Activated CD4-positive, alpha-beta T cell treated with anti-CD3 and anti-CD28 coated beads, Interleukin-2, amount 50 U/mL, for 16 hours (primary cell): ENCODE measurements around the gene ACAD10.

Source experiments
- DNase-seq: peaks from one replicate; pipeline ENCODE4 v3.0.0-alpha.2; 2020

Gene ACAD10

DNA sequence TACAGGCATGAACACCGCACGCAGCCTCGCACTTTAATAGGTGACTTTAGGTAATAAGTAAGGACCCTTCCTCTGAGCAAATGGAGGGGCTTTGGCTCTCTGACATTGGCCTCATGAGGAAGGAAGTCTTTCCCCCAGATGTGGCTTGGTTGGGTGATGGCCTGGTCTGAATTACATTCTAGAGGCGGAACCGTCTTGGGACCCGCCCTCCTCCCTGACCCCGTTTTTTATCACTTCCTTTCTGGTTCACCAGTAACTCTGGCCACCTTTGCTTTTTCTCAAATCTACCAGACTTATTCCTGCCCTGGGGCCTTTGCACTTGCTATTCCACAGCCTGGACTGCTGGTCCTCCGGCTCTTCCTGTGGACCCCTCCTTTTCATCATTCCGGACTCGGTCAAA, 94.3 kb downstream of the ACAD10 start:
- DNase-seq: no peak

DNA sequence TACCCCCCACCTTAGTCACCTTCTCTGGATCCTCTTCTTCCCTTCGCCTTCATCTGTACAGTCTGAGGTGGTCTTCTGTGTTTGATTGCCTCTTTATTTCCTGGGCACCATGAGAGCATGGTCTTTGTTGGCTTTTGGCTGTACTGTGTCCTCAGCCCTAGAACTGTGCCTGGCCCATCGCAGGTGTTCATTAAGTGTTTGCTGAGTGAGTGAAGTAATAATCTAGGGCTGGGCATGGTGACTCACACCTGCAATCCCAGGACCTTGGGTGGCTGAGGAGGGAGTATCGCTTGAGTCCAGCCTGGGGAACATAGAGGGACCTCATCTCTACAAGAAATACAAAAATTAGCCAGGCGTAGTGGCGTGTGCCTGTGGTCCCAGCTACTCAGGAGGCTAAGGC, 94.8 kb downstream of the ACAD10 start:
- no peak for DNase-seq

DNA sequence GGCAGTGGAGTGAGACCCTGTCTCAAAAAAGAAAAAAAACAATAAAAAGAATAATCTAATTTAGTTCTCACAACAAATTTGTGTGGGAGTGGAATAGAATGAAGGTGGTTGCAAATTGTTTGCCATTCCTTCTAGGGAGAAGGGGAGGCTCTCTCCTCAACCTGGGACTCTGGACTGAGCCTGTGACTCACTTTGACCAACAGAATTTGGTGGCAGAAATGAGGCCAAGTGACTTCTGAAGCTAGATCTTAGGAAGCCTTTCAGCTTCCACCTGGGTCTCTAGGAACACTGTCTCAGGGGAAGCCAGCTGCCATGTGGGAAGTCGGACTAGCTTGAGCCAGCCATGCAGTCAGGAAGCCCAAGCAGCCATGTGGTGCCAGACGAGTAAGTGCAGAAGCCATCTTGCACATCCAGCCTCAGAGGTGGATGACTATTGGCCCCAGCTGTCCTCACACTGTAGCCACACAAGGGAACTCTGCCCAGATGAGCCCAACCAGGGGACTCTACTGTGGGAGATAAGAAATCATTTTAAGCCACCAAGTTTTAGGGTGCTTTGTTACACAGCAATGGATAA, 95.3 kb downstream of the ACAD10 start:
- DNase-seq: no peak

DNA sequence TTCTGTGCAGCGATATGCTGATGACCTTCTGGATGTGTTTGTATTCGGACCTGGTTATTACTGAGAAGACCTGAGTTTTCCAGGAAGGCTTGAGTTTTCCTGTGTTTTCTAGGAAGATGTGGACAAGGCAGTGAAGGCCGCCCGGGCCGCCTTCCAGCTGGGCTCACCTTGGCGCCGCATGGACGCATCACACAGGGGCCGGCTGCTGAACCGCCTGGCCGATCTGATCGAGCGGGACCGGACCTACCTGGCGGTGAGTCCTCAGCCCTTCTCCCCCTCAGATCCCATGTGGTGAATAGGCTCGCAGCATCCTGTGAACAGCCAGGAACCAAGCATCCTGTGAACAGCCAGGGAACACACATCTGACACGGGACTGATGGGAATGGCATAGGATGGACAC, 97.2 kb downstream of the ACAD10 start:
- no peak for DNase-seq

DNA sequence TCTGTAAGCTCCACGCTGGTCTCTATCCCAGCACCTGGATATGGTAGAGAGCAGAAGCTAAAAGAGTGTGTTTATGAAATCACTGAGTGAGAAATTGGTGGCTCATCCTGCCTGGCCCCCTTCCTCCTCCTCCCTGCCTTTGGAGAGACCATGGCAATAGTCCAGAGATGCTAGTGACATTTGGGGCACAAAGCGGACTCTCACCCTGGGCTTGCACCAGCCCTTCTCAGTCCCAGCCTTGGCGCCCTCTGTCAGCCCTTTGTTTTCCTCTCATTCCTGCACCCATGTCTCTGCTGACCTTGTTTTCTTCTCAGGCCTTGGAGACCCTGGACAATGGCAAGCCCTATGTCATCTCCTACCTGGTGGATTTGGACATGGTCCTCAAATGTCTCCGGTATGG, 99.1 kb downstream of the ACAD10 start:
- DNase-seq: no peak

DNA sequence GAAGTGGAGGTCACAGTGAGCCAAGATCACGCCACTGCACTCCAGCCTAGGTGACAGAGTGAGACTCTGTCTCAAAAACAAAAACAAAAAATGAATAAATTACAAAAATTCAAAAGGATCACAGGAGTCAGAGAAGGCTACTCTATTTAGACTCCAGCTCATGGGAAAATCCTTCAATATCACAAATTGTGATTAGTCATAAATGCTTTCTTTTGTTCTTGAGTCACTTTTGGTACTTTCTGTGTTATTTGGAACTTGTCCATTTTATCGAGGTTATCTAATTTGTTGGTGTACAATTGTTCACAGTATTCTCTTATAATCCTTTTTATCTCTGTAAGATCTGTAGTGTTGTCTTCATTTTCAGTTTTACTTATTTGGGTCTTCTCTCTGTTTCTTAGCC, 99.8 kb downstream of the ACAD10 start:
- DNase-seq: no peak

DNA sequence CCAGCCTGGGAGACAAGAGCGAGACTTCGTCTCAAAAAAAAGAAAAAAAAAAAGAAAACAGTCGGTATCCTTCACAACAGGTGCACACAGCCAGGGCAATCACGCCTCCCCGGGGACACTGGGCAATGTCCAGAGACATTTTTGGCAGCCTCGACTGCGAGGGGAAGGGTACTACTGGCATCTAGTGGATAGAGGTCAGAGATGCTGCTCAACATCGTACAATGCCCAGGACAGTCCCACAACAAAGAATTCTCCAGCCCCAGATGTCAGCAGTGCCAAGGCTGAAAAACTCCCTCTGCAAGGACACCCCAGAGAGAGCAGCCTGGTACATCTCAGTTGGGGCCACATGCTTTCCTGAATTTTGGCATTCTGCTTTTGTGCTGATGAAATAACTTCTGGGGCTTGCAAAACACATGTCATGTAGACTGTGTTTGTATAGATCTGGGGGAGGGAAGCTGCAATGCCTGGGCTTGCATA, 102.4 kb downstream of the ACAD10 start:
- no peak for DNase-seq

DNA sequence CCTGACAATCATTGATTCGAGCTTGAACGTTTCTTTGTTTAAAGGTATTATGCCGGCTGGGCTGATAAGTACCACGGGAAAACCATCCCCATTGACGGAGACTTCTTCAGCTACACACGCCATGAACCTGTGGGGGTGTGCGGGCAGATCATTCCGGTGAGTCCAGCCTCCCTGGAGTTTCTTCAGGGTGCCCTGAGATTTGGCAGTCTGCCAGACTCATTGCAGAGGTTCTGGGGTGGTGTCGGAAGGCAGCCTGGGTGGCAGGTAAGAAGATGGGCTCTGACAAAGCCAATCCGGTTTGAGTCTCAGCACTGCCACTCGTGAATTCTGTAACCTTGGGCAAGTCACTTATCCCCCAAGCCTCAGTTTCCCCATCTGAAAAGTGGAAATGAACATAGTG, 103.9 kb downstream of the ACAD10 start:
- no peak for DNase-seq

DNA sequence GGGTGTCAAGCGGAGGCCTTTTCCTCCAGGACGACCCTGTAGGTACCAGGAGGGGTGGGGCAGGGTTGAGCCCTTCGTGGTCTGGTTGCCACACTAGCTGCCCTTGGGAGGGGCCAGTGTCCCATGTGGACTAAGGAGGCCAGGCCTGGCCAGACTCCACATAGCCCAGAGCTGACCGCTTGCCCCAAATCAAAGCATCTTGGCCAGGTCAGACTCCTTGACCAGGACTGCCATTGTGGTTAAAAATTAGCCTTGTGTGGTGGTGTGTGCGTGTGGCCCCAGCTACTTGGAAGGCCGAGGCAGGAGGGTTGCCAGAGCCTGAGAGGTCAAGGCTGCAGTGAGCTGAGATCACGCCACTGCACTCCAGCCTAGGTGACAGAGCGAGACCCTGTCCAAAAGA, 105.7 kb downstream of the ACAD10 start:
- no peak for DNase-seq

DNA sequence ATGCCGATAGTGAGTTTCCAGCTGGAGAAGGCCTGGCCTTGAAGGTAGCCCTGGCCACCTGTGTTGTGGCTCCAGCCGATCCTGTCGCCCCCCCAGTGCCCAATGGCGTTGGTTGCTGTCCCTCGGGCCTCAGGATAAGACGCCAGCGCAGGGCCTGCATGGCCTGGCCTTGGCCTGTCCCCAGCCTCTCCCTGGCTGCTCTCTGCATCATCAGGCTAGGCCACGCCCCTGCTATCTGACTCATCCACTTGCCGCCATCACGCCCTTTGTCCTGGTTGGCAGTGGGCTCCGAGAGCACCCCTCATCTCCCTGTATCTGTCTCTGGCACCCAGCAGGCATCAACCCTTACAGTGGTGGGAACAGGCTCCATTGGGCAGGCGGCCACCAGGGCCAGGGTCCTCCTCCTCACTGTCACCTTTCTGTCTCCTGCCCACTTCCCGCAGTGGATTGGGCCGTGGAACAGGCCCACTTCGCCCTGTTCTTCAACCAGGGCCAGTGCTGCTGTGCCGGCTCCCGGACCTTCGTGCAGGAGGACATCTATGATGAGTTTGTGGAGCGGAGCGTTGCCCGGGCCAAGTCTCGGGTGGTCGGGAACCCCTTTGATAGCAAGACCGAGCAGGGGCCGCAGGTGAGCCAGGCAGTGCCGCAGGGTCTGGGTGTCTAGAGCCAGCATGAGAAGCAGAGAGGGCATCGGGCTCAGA, 106.5 kb downstream of the ACAD10 start:
- no peak for DNase-seq

DNA sequence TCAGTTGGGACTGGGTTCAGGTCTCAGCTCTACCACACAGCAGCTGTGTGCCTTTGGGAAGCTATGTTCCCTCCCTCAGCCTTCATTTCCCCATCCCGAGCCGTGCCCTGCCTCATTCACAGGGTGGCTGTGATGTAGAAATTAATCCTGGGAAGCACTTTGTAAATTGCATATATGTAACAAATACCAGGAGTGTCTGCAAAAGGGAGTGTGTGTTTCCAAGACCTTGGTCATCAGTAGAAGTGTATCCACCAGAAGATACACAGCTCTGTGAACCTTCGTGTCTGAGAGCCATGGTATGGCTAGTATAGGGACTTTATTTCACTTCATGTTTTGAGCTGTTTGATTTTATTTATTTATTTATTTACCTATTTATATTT, 107.0 kb downstream of the ACAD10 start:
- no peak for DNase-seq

DNA sequence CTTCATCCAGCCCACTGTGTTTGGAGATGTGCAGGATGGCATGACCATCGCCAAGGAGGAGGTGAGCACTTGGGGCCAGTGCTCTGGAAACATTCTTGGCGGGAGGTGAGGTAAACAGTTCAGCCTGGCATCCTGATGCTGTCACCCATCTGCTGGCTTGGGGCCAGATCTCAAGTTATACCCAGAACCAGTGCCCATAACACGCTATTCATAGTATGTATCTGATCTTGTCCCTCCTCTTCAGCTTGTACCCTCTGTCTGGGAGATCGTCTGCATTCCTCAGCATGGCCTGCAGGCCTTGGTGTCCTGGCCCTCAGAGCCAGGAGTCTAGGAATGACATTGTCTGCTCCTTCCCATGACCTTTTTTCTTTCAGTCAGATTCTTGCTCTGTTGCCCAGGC, 112.3 kb downstream of the ACAD10 start:
- no peak for DNase-seq

DNA sequence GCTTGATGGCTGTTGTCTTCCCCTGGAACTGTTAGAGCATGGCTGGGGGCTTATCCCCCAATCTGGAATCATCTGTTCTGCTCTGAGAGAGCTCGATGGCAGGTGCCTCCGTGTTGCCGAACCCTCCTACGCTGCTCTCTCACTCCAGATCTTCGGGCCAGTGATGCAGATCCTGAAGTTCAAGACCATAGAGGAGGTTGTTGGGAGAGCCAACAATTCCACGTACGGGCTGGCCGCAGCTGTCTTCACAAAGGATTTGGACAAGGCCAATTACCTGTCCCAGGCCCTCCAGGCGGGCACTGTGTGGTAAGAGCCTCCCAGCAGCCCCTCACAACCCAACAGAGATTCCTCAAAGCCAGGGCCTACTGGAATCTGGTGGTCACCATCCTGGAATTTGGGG, 113.9 kb downstream of the ACAD10 start:
- DNase-seq: no peak

DNA sequence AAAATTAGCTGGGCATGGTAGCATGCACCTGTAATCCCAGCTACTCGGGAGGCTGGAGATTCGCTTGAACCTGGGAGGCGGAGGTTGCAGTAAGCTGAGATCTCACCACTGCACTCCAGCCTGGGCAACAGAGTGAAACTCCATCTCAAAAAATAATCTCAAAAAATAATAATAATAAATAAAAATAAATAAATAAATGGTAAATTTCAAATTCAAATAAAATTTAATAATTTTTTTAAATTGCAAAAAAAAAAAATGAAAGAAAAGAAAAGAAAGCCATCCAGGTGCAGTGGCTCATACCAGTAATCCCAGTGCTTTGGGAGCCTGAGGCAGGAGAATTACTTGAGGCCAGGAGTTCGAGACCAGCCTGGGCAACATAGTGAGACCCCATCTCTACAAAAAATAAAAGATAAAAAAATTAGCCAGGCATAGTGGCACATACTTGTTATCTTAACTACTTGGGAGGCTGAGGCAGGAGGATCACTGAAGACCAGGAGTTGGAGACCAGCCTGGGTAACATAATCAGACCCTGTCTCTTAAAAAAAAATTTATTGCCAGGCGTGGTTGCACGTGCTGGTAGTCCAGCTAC, 117.3 kb downstream of the ACAD10 start:
- DNase-seq: no peak

DNA sequence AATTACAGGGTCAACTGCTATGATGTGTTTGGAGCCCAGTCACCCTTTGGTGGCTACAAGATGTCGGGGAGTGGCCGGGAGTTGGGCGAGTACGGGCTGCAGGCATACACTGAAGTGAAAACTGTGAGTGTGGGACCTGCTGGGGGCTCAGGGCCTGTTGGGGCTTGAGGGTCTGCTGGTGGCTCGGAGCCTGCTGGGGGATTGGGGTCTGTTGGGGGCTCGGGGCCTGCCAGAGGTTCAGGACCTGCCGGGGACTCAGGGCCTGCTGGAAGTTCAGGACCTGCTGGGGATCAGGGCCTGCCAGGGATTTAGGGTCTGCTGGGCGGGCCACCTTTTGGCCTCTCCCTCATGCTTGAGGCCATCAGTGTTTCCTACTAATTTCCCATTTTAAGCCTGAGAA, 118.0 kb downstream of the ACAD10 start:
- no peak for DNase-seq

DNA sequence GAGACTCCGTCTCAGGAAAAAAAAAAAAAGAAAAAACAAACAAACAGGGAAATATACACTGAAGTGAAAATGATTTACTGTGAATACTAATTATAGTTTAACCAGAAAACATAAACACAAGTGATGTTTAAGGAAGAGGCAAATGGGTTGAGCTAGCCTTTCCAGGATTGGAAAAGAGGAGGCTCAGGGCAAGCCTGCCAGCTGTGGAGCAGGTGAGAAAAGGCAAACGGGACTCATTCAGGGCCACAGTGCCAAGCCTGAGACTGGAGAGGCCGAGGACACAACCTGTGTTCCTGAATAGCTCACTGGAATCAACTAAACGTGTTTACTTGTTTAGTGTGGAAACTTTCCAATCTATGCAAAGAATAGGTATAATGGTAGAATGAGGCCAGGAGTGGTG, 120.5 kb downstream of the ACAD10 start:
- DNase-seq: no peak
